GM12864 (cell line): Measurements from ENCODE around the gene ZFPM1.

Experiments used
- DNase-seq: peaks from one replicate; pipeline ENCODE4 v3.0.0-alpha.2; 2011; ENCODE audit warnings: low read depth
- H3K4me3 ChIP-seq: 2 replicates; pipeline ENCODE4 v1.5.1; 2011; ENCODE audit warnings: mild to moderate bottlenecking, low read depth, low read length, control low read depth
- CTCF ChIP-seq: IDR thresholded peaks from 2 replicates; pipeline ENCODE4 v1.5.1; 2011; ENCODE audit warnings: low read depth, mild to moderate bottlenecking, moderate library complexity, low read length, control low read depth, inconsistent platforms; ENCODE audit errors: missing control alignments

Gene ZFPM1

GRCh38 chr16:88418869-88419268 lies 34.2 kb upstream of the ZFPM1 start:
- DNase-seq, result no peak
- H3K4me3 ChIP-seq, result no peak overlapping the region
- TF ChIP-seq CTCF, result no peak

- H3K4me3 ChIP-seq, result no peak overlapping the region
- no peak for TF ChIP-seq CTCF
- no peak for DNase-seq
Observed at GRCh38 chr16:88419790-88420189, 33.3 kb upstream of the ZFPM1 start.

GRCh38 chr16:88420496-88420895 lies 32.6 kb upstream of the ZFPM1 start:
- H3K4me3 ChIP-seq, result no peak overlapping the region
- DNase-seq, result no peak
- no peak for TF ChIP-seq CTCF

GRCh38 chr16:88421301-88421700 lies 31.8 kb upstream of the ZFPM1 start:
- TF ChIP-seq CTCF, result no peak
- DNase-seq, result no peak
- H3K4me3 ChIP-seq, result no peak overlapping the region

- no peak for DNase-seq
- TF ChIP-seq CTCF, result no peak
- no peak overlapping the region for H3K4me3 ChIP-seq
Observed at GRCh38 chr16:88421871-88422433, 31.1 kb upstream of the ZFPM1 start.

GRCh38 chr16:88422733-88423447 lies 30.2 kb upstream of the ZFPM1 start:
- H3K4me3 ChIP-seq, result no peak overlapping the region
- DNase-seq, result no peak
- no peak for TF ChIP-seq CTCF

GRCh38 chr16:88423448-88423850 lies 29.6 kb upstream of the ZFPM1 start:
- no peak for DNase-seq
- no peak overlapping the region for H3K4me3 ChIP-seq
- no peak for TF ChIP-seq CTCF
